ENCODE results near the gene RCOR1.

The RCOR1 gene

DNA sequence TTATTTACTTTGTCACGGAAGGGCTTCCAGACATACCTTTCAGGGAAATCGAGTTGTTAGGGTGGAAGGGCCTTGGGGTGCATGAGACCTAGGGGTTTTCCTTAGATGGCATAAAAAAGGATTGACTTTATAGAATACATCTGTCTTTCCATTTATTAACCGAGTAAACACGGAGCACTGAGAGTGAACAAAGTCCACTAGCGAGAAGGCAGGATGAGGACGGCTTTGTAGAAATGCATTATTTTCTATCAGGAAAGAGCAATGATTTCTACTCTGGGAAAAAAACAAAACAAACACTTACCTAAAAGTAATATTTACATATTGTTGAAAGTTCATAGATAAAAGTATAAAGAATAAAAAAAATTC, 91.8 kb downstream of the RCOR1 start:
- no peak for DNase-seq

DNA sequence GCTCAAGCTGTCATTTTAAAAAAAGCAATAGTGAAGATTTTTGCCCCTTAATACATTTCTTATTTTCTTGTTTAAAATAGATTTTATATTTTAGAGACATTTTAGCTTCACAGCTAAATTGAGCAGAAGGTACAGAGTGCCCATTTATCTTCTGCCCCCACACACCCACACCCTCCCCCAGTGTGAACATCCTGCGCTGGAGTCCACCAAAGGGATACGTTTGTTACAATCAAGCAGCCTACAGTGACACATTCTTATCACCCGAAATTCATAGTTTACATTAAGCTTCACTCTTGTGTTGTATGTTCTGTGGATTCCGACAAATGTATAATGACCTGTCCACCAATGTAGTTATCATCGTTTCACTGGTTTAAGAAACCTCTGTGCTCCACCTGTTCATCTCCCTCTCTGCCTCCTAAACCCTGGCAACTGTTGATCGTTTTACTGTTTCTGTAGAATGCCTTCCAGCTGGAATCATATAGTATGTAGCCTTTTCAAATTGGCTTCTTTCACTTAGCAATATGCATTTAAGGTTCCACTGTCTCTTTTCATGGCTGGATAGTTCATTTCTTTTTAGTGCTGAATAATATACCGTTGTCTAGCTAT, 93.8 kb downstream of the RCOR1 start:
- no peak for DNase-seq

DNA sequence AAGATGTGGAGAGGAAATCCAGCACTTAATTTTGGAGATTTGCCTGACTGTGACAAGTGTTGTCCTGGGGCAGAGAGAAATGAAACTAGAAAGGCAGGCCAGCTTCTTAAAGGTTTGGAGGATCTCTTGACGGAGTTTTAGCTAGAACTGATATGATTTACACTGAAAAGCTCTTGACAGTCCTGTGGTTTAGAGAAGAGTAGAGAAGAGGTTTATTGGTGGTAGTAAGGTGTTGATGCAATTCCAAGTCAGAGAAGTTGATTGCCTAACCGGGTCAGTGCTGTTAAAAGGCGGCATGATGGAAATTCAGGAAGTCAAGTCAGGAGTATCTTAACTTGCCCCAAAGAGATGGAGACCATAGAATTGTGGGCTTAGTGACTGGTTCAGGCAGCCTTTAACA, 95.8 kb downstream of the RCOR1 start:
- no peak for DNase-seq

DNA sequence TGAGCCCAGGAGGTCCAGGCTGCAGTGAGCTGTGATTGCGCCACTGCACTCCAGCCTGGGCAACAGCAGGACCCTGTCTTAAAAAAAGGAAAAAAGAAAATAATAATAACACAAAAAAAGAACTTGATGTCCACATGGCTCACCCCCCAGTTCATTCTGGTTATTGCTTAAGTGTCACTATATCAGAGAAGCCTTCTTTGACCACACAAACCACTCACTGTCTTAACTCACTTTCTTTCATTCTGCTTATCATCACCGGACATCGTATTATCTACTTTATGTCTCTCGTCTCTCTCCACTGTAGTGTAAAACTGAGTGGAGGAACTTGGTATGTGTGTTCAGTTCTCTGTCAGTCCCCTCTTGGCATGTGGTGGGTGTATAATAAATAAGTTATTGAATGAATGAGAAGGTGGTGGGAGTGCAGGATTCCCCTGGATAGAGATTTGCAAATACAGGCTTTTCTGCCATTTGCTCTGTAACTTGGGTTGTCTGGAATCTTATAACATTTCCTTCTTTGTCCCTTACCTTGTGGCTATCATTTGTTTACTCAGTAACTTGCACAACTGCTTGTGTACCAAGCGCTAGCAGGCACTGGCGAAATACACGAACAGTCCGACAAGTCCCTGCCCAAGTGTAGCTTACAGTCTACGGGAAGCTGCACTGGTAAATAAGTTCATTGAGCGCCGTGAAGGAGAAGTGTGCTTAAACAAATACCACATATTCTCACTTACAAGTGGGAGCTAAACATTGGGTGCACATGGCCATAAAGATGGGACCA, 98.2 kb downstream of the RCOR1 start:
- no peak for DNase-seq

DNA sequence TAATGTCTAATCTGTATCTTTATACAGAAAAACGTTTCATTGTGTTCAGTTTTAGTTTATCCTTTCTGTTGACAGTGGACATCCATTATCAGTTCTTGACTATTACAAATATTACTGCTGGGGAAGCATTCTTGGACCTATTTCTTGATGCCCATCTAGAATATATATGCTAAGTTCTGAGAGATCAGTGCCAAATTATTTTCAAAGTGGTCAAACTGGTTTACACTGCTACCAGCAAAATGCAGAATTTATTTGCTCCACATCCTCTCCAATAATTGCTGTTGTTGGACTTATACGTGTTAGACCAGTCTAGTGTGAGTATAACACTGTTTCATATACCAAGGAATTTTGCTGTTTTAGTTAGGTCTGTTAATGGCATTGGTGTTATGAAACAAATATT, 99.3 kb downstream of the RCOR1 start:
- no peak for DNase-seq

DNA sequence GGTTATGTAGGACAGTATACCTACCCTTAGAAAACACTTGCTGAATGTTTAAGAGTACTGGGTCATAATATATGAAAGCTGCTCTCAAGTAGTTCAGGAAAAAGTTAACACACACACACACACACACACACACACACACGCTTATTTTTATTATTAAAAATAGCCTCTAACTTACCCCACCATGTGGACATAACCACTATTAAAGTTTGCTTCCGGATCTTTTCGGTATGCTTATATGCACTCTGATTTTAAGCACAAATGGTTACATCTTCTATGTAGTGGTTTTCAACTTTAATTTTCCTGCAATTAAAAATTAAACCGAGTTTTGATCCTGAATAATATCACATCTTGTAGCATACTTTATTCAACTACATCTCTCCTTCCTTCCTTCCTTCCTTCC, 99.9 kb downstream of the RCOR1 start:
- DNase-seq, result no peak

DNA sequence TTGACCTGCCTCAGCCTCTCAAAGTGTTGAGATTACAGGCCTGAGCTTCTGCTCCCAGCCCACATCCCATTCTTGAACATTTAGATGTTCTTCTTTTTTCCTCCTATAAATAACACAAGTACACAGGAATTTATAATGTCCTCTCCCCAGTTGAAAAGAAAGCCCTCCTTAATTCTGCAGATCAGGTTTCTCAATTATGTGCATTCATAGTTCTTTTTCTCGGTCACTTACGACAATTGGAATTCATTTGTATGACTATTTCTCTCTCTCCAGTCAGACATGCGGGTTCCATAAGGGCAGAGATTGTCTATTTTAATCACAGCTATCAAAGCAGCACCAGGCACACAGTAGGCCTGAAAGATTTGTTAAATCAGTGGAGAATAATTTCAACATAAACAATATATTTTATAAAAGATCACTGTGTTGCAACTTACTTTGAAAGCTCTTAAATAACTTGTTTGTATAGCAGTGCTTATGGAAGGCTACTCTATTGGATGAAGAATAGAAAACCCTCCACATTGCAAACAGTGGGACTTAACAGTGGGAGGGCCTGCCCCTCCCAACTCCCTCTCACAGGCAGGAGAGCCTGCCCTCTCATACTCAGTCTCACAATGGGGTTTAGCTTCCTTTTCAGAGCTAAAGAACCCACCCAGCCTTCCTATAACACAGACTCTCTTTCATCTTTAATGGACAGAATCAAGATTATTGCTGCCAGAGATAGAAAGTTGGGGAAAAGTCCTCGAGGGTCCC, 100.7 kb downstream of the RCOR1 start:
- DNase-seq, result no peak

DNA sequence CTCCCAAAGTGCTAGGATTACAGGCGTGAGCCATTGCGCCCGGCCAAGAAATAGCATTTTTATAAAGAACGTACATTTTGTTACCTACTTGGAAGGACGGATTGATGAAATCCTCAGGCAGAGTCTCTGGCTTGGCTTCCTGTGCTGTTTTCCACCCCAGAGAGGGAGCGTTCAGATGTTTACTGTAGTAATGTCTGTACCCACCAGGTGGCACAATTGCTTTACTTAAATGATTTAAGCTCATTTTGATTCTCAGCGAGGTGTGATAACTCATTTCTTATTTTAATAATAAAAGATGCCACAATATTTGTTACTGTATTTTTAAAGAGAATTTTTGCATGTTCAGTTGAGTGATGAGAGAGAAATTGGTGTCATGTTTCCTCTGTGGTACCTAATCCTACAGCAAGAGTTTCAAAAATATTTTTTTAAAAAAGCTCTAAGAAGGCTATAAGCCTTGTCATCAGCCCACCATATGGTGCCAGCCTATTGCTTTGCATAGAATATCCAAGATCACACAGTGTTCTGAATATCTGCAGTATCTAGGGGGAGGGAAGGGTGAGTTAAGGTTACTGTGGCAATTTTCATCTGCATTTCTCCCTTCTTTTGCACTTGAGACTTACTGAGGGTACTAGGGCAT, 102.2 kb downstream of the RCOR1 start:
- DNase-seq, result peak; percentile 31 to 70 (median 44)

DNA sequence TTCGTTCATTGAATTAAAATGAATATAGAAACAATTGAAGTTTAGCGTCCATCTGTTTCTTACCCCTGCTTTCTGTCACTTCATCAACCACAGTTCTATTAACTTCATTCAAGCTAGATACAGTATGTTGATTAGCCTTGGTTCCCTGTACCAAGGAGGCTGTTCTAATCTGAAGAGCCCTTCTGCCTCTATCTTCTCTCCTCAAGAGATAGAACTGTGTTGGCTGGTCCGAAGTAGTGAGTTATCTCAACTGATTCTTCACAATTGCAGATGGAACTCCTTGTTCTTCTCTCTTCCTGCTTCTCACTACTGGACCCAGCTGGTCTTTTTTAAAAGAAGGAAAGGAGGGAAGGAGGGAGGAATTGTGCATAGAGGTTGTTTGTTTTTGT, 102.7 kb downstream of the RCOR1 start:
- no peak for DNase-seq

DNA sequence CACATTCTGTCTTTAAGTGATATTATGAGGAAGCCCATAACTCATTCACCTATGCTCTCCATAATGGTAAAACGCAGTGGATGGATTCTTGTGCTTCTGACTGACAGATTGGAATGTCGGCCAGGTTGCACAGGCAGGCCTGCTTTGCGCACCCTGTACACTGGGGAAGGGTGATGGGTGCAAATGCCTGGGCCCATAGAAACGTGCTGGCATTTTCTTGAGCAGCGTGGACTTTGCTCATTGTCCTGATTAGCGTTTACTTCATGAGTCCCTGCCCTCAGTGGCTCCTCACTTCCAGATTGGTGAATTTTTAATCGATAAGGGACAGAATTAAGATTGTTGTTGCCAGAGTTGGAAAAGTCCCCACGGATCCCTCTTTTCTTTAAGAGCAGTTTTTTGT, 103.9 kb downstream of the RCOR1 start:
- DNase-seq, result no peak

DNA sequence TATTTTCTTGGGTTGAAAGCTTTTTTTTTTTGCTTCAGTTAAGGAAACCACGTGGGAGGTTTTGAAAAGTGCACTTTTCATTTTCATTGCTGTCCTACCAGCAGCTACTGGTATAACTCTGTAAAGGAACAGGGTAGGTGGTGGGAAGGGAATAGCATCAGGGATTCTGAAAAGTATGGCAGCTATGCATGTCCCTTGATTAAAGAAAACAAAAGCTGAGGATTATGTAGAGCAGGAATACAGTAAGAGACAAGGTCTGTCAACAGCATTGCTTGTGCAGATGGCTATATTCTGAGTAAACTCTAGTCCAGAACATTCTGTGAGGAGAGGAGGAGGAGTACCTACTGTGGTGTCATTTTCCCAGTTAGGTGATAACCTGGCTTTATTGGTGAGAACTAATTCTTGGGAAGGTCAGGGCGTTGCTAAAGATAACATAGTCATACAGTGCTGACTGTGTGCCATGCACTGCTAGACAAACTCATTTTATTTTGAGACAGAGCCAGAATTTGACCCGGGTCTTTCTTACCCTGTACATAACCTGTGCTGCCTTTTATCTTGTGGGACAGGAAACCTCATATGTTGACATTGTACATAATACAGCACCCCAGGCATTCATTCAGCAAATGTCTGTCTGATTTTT, 104.5 kb downstream of the RCOR1 start:
- DNase-seq, result peak in 1 of 6 experiments; percentile 2

DNA sequence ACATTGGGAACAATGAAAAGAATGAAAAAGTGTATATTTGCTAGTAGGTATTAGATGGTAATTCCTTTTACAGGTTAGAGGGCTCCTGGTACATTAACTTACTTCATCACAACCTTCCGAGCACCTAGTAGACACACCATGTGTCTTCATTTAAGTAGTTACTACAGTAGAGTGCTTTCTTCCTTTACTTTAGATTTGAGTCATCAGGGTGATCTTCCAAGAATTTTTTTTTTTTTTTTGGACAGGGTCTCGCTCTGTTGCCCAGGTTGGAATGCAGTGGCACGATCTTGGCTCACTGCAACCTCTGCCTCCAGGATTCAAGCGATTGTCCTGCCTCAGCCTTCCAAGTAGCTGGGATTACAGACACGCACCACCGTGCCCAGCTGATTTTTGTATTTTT, 105.1 kb downstream of the RCOR1 start:
- DNase-seq, result no peak

DNA sequence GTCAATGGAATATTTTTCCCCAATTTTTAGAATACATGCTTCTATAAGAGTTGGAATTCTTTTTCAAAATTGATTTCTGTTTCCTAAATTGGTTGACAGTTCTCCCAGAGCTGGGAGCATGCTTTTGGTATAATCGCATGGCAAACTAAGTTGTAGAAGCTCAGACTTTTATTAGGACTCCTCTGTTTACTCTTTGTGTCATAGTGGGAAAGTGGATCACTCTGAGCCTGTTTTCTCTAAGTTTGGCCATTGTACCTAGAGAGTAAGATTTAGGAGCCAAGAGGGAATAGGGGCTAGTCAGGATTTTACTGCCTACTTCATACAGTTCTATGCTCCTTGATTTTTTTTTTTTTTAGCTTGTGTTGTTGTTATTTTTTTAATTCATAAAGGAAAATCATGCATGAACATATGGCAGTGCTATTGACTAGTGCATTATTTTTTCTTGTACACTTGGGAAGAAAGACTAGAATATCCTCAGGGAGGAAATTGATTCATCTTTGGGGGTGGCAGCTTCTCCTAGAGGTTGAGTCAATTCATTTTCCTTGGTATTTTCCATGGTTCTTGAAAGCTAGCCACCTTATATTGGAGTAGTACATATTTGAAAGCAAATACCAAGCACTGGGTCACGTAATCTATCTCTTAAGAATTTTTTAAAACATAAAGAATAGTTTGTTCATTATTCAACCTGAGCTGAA, 107.1 kb downstream of the RCOR1 start:
- no peak for DNase-seq

DNA sequence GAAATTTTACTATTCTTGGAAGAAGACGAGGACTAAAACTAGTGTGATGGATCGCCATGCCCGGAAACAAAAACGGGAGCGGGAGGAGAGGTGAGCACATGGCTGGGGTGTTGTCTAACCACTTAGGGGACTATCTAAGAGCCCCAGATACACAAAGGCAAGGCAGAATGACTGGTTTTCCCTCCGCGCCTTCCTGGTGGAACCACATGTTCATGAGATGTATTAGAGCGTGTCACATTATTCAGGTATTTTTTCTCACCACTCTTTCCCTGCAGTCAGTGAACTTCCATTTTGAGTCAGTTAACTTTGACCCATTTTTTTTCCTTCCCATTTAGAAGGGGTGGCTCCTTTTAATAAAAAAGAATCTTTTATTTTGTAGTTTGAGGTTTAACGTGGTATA, 116.0 kb downstream of the RCOR1 start:
- no peak for DNase-seq

DNA sequence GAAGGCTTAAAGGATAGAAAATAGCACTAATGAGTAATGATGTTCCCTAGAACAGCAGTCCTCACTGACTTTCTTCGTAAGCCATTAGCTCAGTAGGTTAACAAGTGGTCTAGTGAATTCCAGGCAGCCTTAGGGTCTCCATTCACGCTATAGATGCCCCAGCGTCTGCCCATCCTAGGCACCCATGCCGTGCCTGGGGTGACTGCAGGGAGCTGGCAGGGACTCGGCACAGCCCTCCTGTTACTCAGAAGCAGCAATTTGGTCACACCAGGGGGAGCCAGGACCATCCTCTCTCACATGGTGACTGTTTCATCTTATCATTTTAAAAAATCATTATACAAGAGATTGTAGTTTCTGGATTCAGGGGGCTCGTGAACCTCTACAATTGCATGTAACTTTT, 118.8 kb downstream of the RCOR1 start:
- no peak for DNase-seq

DNA sequence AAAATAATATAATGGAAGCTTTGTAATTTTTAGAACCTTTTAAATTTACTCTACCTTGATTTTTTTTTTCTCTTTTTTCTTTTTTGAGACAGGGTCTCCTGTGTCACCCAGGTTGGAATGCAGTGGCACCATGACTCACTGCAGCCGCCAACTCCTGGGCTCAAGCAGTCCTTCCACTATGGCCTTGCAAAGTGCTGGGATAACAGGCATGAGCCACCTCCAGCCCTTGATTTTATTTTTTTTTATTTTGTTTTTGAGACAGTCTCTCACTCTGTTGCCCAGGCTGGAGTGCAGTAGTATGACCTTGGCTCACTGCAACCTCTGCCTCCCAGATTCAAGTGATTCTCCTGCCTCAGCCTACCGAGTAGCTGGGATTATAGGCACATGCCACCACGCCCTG, 119.5 kb downstream of the RCOR1 start:
- no peak for DNase-seq

DNA sequence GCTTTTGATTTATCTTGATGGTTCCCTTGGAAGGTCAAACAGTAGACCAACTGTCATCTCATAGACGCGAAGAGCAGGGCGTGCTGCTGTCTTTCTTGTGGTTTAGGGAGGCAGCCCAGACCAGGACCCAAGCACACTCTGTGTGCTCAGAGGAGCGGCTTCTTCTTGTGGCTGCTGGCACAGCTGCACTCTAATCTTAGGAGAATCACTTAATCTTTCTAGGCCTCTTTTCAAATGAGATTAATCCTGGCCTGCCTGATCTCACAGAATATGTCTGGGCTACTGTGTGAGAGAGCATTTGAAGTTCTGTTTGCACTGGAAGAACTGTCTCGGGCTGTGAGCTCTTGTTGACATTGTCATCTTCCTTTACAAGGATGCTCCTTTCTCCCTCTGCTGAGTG, 124.8 kb downstream of the RCOR1 start:
- no peak for DNase-seq

DNA sequence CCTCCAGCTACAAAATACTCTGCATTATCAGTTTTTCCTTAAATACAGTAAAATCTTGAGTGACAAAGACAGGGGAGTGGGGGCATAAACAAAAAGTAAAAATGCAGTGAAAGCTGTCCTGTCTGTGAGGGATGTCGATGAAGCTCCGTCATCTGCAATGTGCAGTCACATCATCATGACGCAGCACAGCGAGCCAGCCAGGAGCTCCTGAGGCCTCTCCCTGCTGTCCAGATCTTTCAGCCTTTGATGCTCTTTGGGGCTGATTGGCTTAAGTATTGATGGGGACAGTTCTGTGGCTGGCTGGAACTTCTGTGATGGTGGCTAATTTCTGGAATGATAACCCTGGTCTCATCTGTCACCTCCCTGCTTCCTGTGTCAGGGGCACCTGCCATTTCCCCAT, 130.2 kb downstream of the RCOR1 start:
- DNase-seq, result no peak

DNA sequence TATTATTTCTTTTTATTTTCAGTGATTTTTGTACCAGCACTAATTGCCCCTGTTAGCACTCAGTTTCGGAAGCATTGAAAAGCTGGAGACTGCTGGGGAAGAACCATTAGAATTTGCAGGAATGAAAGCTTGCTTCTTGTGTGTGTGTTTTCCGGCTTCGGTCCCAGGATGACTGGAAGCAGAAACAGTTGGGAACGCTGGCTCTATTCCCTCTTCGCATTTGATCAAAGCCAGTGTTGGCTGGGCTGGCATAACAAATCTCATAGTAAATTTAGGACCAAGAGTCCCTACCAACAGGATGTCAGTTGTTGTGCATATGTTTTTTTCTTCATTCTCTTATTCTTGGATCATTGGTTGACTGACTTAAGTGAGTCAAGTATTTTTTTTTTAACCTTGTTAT, 131.2 kb downstream of the RCOR1 start:
- DNase-seq, result no peak

DNA sequence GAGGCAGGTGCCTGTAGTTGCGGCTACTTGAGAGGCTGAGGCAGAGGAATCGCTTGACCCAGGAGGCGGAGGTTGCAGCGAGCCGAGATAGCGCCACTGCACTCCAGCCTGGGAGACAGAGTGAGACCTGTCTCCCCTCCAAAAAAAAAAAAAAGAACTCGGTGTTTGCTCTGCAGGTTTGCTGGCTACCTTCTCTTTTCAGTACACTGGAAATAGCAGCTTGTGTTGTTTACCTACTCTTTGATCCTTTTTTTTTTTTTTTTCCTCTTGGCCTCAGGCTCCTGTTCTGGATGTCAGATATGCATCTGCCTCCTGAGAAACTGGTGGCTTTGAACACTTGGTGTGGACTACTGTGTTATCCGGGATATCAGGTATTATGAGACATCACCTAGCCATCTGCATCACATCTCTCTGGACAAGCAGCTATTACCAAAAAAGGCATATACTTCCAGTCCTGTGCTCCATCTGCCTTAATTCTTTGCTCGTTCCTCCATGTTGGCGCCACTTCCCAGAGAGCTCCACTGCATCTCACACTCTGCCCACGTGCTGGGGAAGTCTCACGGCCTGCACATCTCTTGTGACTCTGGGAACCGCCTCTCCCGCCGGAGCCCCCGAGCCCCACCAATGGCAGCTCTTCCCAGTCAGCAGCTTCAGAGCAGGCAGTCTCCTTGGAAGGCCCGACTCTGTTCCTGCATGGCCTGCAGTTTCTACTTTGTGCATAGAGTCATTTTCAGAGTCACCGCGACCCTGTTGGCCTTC, 133.9 kb downstream of the RCOR1 start:
- no peak for DNase-seq

DNA sequence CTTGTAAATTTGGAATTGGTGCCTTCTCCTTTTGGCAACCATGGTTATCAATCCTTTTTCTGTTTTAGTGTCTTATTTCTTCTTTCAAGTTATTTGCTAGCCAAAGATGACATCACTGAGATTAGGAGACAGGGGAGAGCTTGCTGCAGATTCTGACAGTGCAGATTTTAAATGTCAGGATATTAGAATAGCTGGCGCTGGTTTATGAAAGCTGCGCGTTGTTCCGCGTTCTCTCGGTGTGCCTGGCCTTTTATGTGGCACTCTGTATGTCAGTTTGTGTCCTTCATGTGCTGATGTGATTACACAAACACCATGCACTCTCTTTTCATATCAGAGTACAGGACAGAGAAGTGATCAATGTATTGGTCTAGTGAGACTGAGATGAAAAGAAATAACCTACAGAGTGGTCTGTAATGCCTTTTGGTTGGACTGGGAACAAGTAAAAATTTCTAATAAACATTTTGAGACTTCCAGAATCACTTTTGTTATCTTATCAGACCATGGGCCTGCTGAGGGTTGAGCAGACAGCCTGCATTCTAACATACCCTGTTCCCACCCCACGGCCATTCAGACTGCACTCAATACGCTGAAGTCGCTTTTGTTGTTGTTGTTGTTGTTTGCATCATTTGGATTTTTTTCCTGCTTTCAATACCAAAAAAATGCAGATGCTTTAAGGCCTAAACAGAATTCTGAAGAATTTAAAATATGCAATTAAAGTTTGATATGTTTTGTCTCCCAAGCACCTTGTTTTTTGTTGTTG, 135.1 kb downstream of the RCOR1 start:
- DNase-seq, result no peak

Data from stimulated activated naive CD4-positive, alpha-beta T cell (primary cell).